Activated CD4-positive, alpha-beta T cell treated with anti-CD3 and anti-CD28 coated beads, Interleukin-2, amount 50 U/mL, for 16 hours (primary cell): ENCODE data around the gene RCHY1.
"Not testable (repeated sequence)": the region's sequence is repeated elsewhere in the genome, so short reads cannot be mapped to it uniquely, and the experiment has no call there.

ENCODE experiments used
- DNase-seq: peaks from one replicate; pipeline ENCODE4 v3.0.0-alpha.2; 2020

The RCHY1 gene

GRCh38 chr4:75514131-75514948, at the start of gene RCHY1, which contains the start of gene THAP6:
Gene RCHY1, minus strand, starts transcription at chr4:75514403. Its CDS starts 117 bp downstream, at chr4:75514286.
Gene THAP6, plus strand, starts transcription at chr4:75514473. Its CDS starts 980 bp downstream, at chr4:75515453.
- peak; percentile 95 for DNase-seq

GRCh38 chr4:75561789-75562188, 47.6 kb upstream of the RCHY1 start:
- no peak for DNase-seq

- DNase-seq, result no peak
Observed at GRCh38 chr4:75557696-75558095, 43.5 kb upstream of the RCHY1 start.

GRCh38 chr4:75555294-75556164, 41.3 kb upstream of the RCHY1 start, which contains the start of gene ODAPH:
Gene ODAPH, plus strand, starts transcription at chr4:75556066. Its CDS starts 17 bp downstream, at chr4:75556083.
- peak; percentile 80 for DNase-seq

GRCh38 chr4:75552452-75552851, 38.2 kb upstream of the RCHY1 start:
- no peak for DNase-seq

- DNase-seq, result peak; percentile 16
Observed at GRCh38 chr4:75549019-75549418, 34.8 kb upstream of the RCHY1 start.

- no peak for DNase-seq
Observed at GRCh38 chr4:75547647-75548387, 33.6 kb upstream of the RCHY1 start.

GRCh38 chr4:75545526-75545925, 31.3 kb upstream of the RCHY1 start:
- no peak for DNase-seq

GRCh38 chr4:75544870-75545269, 30.7 kb upstream of the RCHY1 start:
- no peak for DNase-seq

GRCh38 chr4:75544220-75544619, 30.0 kb upstream of the RCHY1 start:
- DNase-seq, result not testable (repeated sequence)

GRCh38 chr4:75542824-75543223, 28.6 kb upstream of the RCHY1 start:
- DNase-seq, result no peak

GRCh38 chr4:75537308-75537707, 23.1 kb upstream of the RCHY1 start:
- not testable (repeated sequence) for DNase-seq

GRCh38 chr4:75533926-75534325, 19.7 kb upstream of the RCHY1 start:
- DNase-seq, result not testable (repeated sequence)

GRCh38 chr4:75533339-75533887, 19.2 kb upstream of the RCHY1 start:
- DNase-seq, result not testable (repeated sequence)

GRCh38 chr4:75531536-75532143, 17.4 kb upstream of the RCHY1 start:
- not testable (repeated sequence) for DNase-seq

- no peak for DNase-seq
Observed at GRCh38 chr4:75530556-75531322, 16.5 kb upstream of the RCHY1 start.

GRCh38 chr4:75527482-75527881, 13.3 kb upstream of the RCHY1 start:
- no peak for DNase-seq

- no peak for DNase-seq
Observed at GRCh38 chr4:75525910-75526309, 11.7 kb upstream of the RCHY1 start.

- no peak for DNase-seq
Observed at GRCh38 chr4:75525086-75525485, 10.9 kb upstream of the RCHY1 start.

GRCh38 chr4:75519452-75519851, 5.2 kb upstream of the RCHY1 start:
- DNase-seq, result not testable (repeated sequence)

- no peak for DNase-seq
Observed at GRCh38 chr4:75516144-75516543, 1.9 kb upstream of the RCHY1 start.
